GM19043 (cell line): ENCODE results near the gene WNT3.

ENCODE experiments used
- ATAC-seq: cut with Tn5 transposase; IDR thresholded peaks from one replicate; pipeline ENCODE4 v1.9.1; 2021; ENCODE audit warnings: low read depth; ENCODE audit not compliant: unreplicated experiment

The WNT3 gene

DNA sequence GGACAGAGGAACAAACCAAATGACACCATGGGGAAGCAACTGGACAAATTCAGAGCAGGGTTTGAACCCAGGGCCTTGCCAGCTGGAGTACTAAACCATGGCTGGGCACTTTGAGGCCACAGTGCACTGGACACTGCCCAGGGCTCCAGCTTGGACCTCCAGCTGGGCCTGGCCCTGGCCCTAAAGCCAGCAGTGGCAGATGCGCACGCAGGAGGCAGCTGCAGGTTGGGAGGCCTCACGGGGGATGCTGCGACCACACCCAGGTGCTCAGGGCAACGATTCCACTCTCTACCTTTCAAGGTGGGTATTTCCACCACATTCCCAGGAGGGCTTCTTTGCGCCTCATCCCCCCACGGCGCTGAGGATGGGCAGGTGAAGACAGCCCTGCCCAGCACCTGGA lies 28.9 kb downstream of the WNT3 start:
- no peak for ATAC-seq

- ATAC-seq = no peak
Measured at GRCh38 chr17:46788796-46789195, 29.7 kb downstream of the WNT3 start.

DNA sequence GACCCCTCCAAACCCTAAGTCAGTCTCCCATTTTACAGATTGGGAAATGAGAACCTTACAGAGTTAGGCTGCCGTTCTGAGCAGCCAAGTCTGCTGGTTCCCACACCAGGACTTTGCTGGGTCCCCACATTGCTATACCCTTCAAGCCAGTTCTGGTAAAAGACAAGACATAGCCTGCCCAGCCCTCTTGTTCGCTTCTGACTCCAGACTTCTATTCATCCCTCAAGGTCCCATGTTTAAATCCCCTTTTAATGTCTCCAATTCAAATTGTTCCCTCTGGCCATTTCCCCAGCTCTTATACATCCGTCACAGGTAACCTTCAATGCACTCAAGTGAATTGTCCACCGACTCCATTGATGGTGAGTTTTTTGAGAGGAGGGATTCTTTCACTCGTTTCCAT lies 30.2 kb downstream of the WNT3 start:
- no peak for ATAC-seq

GRCh38 chr17:46787478-46787877 lies 31.0 kb downstream of the WNT3 start:
- no peak for ATAC-seq

DNA sequence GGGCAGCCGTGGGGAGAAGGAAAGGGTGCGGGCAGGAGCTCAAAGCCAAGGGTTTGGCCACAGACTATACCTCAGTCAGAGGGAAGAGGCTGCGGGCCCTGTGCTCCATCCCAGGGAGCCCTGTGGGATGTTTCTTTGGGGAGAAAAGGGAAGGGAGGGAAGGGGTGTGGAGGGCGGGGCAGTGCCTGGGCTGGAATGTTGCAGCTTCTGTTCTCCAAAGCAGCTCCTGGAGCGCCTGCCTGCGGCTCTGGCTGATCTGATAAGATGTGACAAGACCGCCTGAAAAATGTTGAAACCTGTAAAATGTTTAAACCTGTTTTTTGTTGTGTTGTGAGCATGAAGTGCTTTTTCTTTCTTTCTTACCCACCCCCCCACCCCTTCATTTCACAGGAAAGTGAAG lies 32.8 kb downstream of the WNT3 start:
- ATAC-seq = no peak

- no peak for ATAC-seq
Measured at GRCh38 chr17:46783031-46783593, 35.4 kb downstream of the WNT3 start.

- ATAC-seq = no peak
Measured at GRCh38 chr17:46782250-46782953, 36.1 kb downstream of the WNT3 start.

DNA sequence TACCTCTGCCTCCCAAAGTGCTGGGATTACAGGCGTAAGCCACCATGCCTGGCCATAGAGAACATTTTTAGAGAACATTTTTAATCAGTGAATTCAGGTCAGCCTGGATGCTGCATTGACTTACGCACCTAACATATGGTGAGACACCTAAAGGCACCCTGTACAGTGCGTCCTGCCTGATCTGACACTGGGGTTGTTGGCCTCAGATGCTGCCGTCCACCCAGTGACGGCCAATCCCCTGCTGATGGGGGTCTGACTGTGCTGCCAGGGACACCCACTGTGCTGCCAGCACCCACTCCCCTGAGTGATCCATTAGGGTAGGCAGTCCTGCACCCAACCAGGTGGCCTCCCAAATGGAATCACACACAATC lies 38.5 kb downstream of the WNT3 start:
- ATAC-seq = no peak

GRCh38 chr17:46777943-46778915 lies 40.3 kb downstream of the WNT3 start:
- ATAC-seq = no peak

DNA sequence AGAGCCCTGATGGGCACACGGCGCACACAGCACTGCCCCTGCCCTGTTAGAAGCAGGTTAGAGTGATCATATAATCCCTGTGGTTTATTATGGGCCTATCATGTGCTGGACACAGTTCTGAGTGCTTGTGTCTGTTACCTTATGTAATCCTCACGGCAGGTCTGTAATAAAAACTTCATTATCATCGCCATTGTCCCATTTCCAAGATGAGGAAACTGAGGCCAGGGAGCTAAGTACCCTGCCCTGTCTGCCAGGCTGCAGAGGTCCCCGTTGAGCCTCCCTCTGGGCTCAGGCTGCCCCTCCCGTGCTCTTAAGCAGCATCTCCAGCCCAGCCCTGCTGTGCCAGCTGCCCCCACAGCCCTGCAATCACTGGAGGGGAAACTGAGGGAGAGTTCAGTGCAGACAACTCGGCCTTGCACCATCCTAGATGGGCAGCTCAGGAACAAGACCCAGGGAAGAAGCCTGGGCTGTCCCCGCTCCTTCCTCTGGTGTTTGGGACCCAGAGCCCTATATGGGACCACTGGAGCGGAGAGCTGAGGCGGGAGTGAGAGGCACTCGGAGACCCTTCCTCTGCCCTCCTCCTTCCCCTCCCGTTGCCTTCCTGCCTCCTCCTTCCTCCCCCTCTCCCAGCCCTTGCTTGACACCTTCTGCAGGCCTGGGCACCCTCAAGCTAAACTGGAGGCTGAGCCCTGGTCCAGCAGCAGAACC lies 42.0 kb downstream of the WNT3 start:
- ATAC-seq = no peak

GRCh38 chr17:46774108-46774737 lies 44.3 kb downstream of the WNT3 start:
- ATAC-seq = no peak

DNA sequence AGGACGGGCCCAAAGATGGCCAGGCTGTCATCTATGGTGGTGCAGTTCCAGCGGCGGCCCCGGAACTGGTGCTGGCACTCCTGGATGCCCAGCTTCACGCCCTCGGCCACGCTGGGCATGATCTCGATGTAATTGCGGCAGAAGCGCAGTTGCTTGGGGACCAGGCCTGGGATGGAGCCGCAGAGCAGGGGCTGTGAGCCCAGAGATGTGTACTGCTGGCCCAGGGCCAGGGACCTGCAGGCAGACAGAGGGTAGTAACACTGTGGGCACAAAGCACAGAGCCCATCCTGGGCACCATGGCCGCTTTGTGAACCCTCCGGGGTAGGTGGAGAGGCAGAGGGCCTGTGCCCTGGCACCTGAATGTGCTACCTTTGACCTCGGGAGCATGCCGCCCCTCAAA lies 44.8 kb downstream of the WNT3 start:
- ATAC-seq = no peak

DNA sequence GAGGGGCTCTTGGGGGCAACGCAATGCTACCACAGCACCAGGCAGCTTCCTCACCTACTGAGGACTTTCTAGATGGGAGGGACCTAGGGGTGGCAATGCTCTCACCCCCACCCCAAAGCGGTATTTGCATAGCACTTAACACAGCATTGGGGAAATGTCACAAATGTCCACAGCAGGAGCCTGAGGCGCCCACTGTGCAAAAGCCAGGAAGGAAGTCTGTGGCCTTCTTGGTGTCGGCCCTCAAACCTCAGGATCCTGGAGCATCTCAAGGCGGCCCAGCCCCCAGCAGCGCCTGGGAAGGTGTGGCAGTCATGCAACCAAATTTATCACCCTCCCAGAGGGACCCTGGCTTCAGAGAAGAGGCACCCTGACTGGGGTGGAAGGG lies 45.3 kb downstream of the WNT3 start:
- ATAC-seq = no peak

GRCh38 chr17:46772475-46773220 lies 45.8 kb downstream of the WNT3 start:
- ATAC-seq = no peak

DNA sequence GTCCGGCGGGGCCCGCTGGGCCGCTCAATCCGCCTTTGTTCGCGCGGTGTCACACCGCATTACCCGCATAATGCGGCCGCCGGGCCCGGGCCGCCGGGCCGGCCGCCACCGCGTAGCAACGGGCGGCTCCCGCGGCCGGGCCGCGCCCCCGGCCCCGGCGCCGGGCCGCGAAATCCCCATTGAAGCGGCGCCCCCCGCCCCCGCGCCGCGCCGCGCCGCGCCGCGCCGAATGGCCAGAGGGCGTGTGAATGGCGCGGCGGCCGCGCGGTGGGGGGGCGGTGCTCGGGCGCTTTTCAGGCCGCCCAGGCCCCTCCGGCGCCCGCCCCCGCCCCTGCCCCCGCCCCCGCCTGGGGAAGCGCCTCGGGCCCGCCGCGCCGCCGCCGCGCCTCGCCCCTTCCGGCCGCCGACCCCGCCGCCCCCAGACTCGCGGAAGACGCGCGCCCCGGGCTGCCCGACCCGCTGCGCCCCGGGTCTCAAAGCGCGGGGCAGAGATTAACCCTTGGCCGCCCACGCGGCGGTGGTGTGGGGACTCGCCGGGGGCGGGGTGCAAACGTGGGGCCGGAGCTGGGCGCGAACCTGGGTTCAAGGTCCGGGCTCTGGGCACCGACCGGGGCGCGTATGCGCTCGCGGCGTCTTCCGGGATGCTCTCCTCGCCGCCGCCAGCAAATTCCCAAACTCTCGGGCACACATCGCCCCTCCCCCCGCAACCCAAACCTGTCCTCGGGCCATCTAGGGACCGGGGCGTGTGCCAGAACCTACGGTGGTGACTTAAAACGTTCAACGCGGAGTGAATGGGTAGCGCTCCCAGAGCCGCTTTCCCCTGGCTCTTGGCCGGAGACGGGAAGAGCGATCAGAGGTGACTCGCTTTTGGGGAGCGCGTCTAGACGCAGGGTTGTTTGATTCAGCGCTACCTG lies 46.7 kb downstream of the WNT3 start:
- ATAC-seq = no peak

- ATAC-seq = no peak
Measured at GRCh38 chr17:46770818-46771560, 47.5 kb downstream of the WNT3 start.

DNA sequence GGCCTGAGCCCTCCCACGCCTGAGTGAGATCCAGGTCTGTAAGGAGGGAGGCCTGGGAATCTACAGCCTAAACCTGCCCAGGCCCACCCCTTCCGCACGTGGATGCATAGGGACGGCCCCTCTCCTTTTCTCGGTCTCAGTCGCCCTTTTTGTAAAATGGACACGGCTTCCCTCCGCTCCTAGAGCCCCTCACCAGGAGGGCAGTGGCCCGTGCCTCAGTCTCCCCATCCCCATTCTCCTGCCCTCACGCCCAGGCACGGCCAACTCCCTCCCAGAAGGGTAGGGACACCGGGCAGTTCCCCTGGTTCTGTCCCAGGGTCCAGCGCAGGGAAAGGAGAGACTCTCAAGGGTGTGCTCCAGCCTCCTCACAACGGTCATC lies 48.1 kb downstream of the WNT3 start:
- no peak for ATAC-seq
